ENCODE results near the gene CCDC150.
"Not testable (repeated sequence)": the region's sequence is repeated elsewhere in the genome, so short reads cannot be mapped to it uniquely, and the experiment has no call there.

CCDC150 gene

GRCh38 chr2:196635156-196635555, 4.4 kb upstream of the CCDC150 start:
- no peak for DNase-seq (ENCODE audit: low read depth in 4 of 4, low spot score in 1 of 4)

- DNase-seq (ENCODE audit: low read depth in 4 of 4, low spot score in 1 of 4): no peak
Measured at GRCh38 chr2:196638765-196639164, 750 bp upstream of the CCDC150 start.

GRCh38 chr2:196640031-196640548, 575 bp downstream of the CCDC150 start:
- no peak for DNase-seq (ENCODE audit: low read depth in 4 of 4, low spot score in 1 of 4)

GRCh38 chr2:196649202-196649601, 9.7 kb downstream of the CCDC150 start:
- no peak for DNase-seq (ENCODE audit: low read depth in 4 of 4, low spot score in 1 of 4)

GRCh38 chr2:196651387-196652094, 12.0 kb downstream of the CCDC150 start:
- DNase-seq (ENCODE audit: low read depth in 4 of 4, low spot score in 1 of 4): no peak

- no peak for DNase-seq (ENCODE audit: low read depth in 4 of 4, low spot score in 1 of 4)
Measured at GRCh38 chr2:196652869-196653268, 13.4 kb downstream of the CCDC150 start.

GRCh38 chr2:196653843-196654242, 14.3 kb downstream of the CCDC150 start:
- no peak for DNase-seq (ENCODE audit: low read depth in 4 of 4, low spot score in 1 of 4)

- DNase-seq (ENCODE audit: low read depth in 4 of 4, low spot score in 1 of 4): no peak
Measured at GRCh38 chr2:196655761-196656160, 16.2 kb downstream of the CCDC150 start.

GRCh38 chr2:196657333-196657732, 17.8 kb downstream of the CCDC150 start:
- DNase-seq (ENCODE audit: low read depth in 4 of 4, low spot score in 1 of 4): no peak

GRCh38 chr2:196659844-196660243, 20.3 kb downstream of the CCDC150 start:
- DNase-seq (ENCODE audit: low read depth in 4 of 4, low spot score in 1 of 4): no peak

GRCh38 chr2:196660244-196660643, 20.7 kb downstream of the CCDC150 start:
- no peak for DNase-seq (ENCODE audit: low read depth in 4 of 4, low spot score in 1 of 4)

- no peak for DNase-seq (ENCODE audit: low read depth in 4 of 4, low spot score in 1 of 4)
Measured at GRCh38 chr2:196670342-196670741, 30.8 kb downstream of the CCDC150 start.

GRCh38 chr2:196675963-196676362, 36.4 kb downstream of the CCDC150 start:
- DNase-seq (ENCODE audit: low read depth in 4 of 4, low spot score in 1 of 4): no peak

GRCh38 chr2:196677404-196677803, 37.9 kb downstream of the CCDC150 start:
- no peak for DNase-seq (ENCODE audit: low read depth in 4 of 4, low spot score in 1 of 4)

- no peak for DNase-seq (ENCODE audit: low read depth in 4 of 4, low spot score in 1 of 4)
Measured at GRCh38 chr2:196679368-196679767, 39.9 kb downstream of the CCDC150 start.

GRCh38 chr2:196681510-196681909, 42.0 kb downstream of the CCDC150 start:
- no peak for DNase-seq (ENCODE audit: low read depth in 4 of 4, low spot score in 1 of 4)

GRCh38 chr2:196685792-196686191, 46.3 kb downstream of the CCDC150 start:
- DNase-seq (ENCODE audit: low read depth in 4 of 4, low spot score in 1 of 4): no peak

- DNase-seq (ENCODE audit: low read depth in 4 of 4, low spot score in 1 of 4): not testable (repeated sequence)
Measured at GRCh38 chr2:196686737-196687136, 47.2 kb downstream of the CCDC150 start.

GRCh38 chr2:196696423-196697079, 57.0 kb downstream of the CCDC150 start:
- no peak for DNase-seq (ENCODE audit: low read depth in 4 of 4, low spot score in 1 of 4)

- DNase-seq (ENCODE audit: low read depth in 4 of 4, low spot score in 1 of 4): no peak
Measured at GRCh38 chr2:196697825-196698224, 58.3 kb downstream of the CCDC150 start.

- DNase-seq (ENCODE audit: low read depth in 4 of 4, low spot score in 1 of 4): no peak
Measured at GRCh38 chr2:196702641-196703040, 63.1 kb downstream of the CCDC150 start.

- no peak for DNase-seq (ENCODE audit: low read depth in 4 of 4, low spot score in 1 of 4)
Measured at GRCh38 chr2:196703695-196704094, 64.2 kb downstream of the CCDC150 start.

- not testable (repeated sequence) for DNase-seq (ENCODE audit: low read depth in 4 of 4, low spot score in 1 of 4)
Measured at GRCh38 chr2:196710056-196710455, 70.5 kb downstream of the CCDC150 start.
